ENCODE data around the gene CREG2.

Gene CREG2

GRCh38 chr2:101419096-101419663, 31.9 kb upstream of the CREG2 start:
- intact Hi-C loops (cut with micrococcal nuclease), result loop anchor here (1.0 kb wide), 1 partner anchor 412 kb away; no protein-coding TSS in a partner anchor
- Mint-ChIP-seq H3K36me3 (ENCODE audit: low read depth) (no peaks in the 10 kb centered on the region), H3K4me3 (no peak overlapping the region), H3K27me3 (no peaks in the 10 kb centered on the region), H3K9me3 (peaks cover 8% of the 10 kb centered on the region), H3K27ac (no peak overlapping the region), H3K4me1 (ENCODE audit: low read depth) (peaks cover 5% of the 10 kb centered on the region)

- H3K27ac Mint-ChIP-seq, result no peak overlapping the region
- H3K4me1 Mint-ChIP-seq (ENCODE audit: low read depth), result peaks cover 5% of the 10 kb centered on the region
- no peak overlapping the region for H3K4me3 Mint-ChIP-seq
- intact Hi-C loops (cut with micrococcal nuclease), result loop anchor here (1.0 kb wide), 1 partner anchor 413 kb away; no protein-coding TSS in a partner anchor
- H3K27me3 Mint-ChIP-seq, result no peaks in the 10 kb centered on the region
- peaks cover 8% of the 10 kb centered on the region for H3K9me3 Mint-ChIP-seq
- no peaks in the 10 kb centered on the region for H3K36me3 Mint-ChIP-seq (ENCODE audit: low read depth)
These were observed 31.3 kb upstream of the CREG2 start for GRCh38 chr2:101418460-101419095.

GRCh38 chr2:101416609-101417008, 29.3 kb upstream of the CREG2 start:
- H3K9me3 Mint-ChIP-seq, result peaks cover 8% of the 10 kb centered on the region
- H3K36me3 Mint-ChIP-seq (ENCODE audit: low read depth), result no peaks in the 10 kb centered on the region
- intact Hi-C loops (cut with micrococcal nuclease), result no loop called here
- no peak overlapping the region for H3K27ac Mint-ChIP-seq
- H3K27me3 Mint-ChIP-seq, result no peaks in the 10 kb centered on the region
- H3K4me3 Mint-ChIP-seq, result no peak overlapping the region
- peaks cover 5% of the 10 kb centered on the region for H3K4me1 Mint-ChIP-seq (ENCODE audit: low read depth)

- Mint-ChIP-seq H3K4me1 (ENCODE audit: low read depth) (peaks cover 5% of the 10 kb centered on the region), H3K27me3 (no peaks in the 10 kb centered on the region), H3K4me3 (no peak overlapping the region), H3K9me3 (peaks cover 8% of the 10 kb centered on the region), H3K27ac (no peak overlapping the region), H3K36me3 (ENCODE audit: low read depth) (no peaks in the 10 kb centered on the region)
- intact Hi-C loops (cut with micrococcal nuclease), result no loop called here
These were observed 28.6 kb upstream of the CREG2 start for GRCh38 chr2:101415884-101416283.

GRCh38 chr2:101415220-101415619, 27.9 kb upstream of the CREG2 start:
- H3K9me3 Mint-ChIP-seq, result peaks cover 8% of the 10 kb centered on the region
- no peaks in the 10 kb centered on the region for H3K36me3 Mint-ChIP-seq (ENCODE audit: low read depth)
- H3K4me1 Mint-ChIP-seq (ENCODE audit: low read depth), result no peaks in the 10 kb centered on the region
- intact Hi-C loops (cut with micrococcal nuclease), result no loop called here
- H3K27ac Mint-ChIP-seq, result no peak overlapping the region
- no peak overlapping the region for H3K4me3 Mint-ChIP-seq
- no peaks in the 10 kb centered on the region for H3K27me3 Mint-ChIP-seq

- H3K4me1 Mint-ChIP-seq (ENCODE audit: low read depth), result peaks cover 1% of the 10 kb centered on the region
- H3K4me3 Mint-ChIP-seq, result no peak overlapping the region
- no peak overlapping the region for H3K27ac Mint-ChIP-seq
- no peaks in the 10 kb centered on the region for H3K27me3 Mint-ChIP-seq
- peaks cover 8% of the 10 kb centered on the region for H3K9me3 Mint-ChIP-seq
- H3K36me3 Mint-ChIP-seq (ENCODE audit: low read depth), result no peaks in the 10 kb centered on the region
- intact Hi-C loops (cut with micrococcal nuclease), result no loop called here
These were observed 24.9 kb upstream of the CREG2 start for GRCh38 chr2:101412092-101412694.

- Mint-ChIP-seq H3K27me3 (no peaks in the 10 kb centered on the region), H3K4me1 (ENCODE audit: low read depth) (peaks cover 9% of the 10 kb centered on the region), H3K4me3 (no peak overlapping the region), H3K36me3 (ENCODE audit: low read depth) (no peaks in the 10 kb centered on the region), H3K27ac (no peak overlapping the region), H3K9me3 (peaks cover 8% of the 10 kb centered on the region)
- intact Hi-C loops (cut with micrococcal nuclease), result no loop called here
These were observed 23.4 kb upstream of the CREG2 start for GRCh38 chr2:101410746-101411145.

- Mint-ChIP-seq H3K9me3 (peaks cover 6% of the 10 kb centered on the region), H3K27me3 (no peaks in the 10 kb centered on the region), H3K4me1 (ENCODE audit: low read depth) (peaks cover 14% of the 10 kb centered on the region), H3K27ac (no peak overlapping the region), H3K4me3 (no peak overlapping the region), H3K36me3 (ENCODE audit: low read depth) (no peaks in the 10 kb centered on the region)
- intact Hi-C loops (cut with micrococcal nuclease), result no loop called here
These were observed 22.8 kb upstream of the CREG2 start for GRCh38 chr2:101410114-101410513.

GRCh38 chr2:101409699-101410098, 22.4 kb upstream of the CREG2 start:
- H3K27ac Mint-ChIP-seq, result no peak overlapping the region
- H3K36me3 Mint-ChIP-seq (ENCODE audit: low read depth), result no peaks in the 10 kb centered on the region
- H3K9me3 Mint-ChIP-seq, result peaks cover 2% of the 10 kb centered on the region
- intact Hi-C loops (cut with micrococcal nuclease), result no loop called here
- H3K4me1 Mint-ChIP-seq (ENCODE audit: low read depth), result peaks cover 15% of the 10 kb centered on the region
- no peak overlapping the region for H3K4me3 Mint-ChIP-seq
- no peaks in the 10 kb centered on the region for H3K27me3 Mint-ChIP-seq

GRCh38 chr2:101408925-101409324, 21.6 kb upstream of the CREG2 start:
- no peaks in the 10 kb centered on the region for H3K9me3 Mint-ChIP-seq
- no peaks in the 10 kb centered on the region for H3K27me3 Mint-ChIP-seq
- no peaks in the 10 kb centered on the region for H3K36me3 Mint-ChIP-seq (ENCODE audit: low read depth)
- no peak overlapping the region for H3K27ac Mint-ChIP-seq
- H3K4me1 Mint-ChIP-seq (ENCODE audit: low read depth), result peaks cover 15% of the 10 kb centered on the region
- no peak overlapping the region for H3K4me3 Mint-ChIP-seq
- intact Hi-C loops (cut with micrococcal nuclease), result no loop called here

- Mint-ChIP-seq H3K9me3 (no peaks in the 10 kb centered on the region), H3K36me3 (ENCODE audit: low read depth) (no peaks in the 10 kb centered on the region), H3K27me3 (peaks cover 5% of the 10 kb centered on the region), H3K27ac (no peak overlapping the region), H3K4me1 (ENCODE audit: low read depth) (peaks cover 29% of the 10 kb centered on the region), H3K4me3 (no peak overlapping the region)
- intact Hi-C loops (cut with micrococcal nuclease), result no loop called here
These were observed 18.1 kb upstream of the CREG2 start for GRCh38 chr2:101405351-101405899.

- Mint-ChIP-seq H3K4me1 (ENCODE audit: low read depth) (peaks cover 45% of the 10 kb centered on the region), H3K4me3 (no peak overlapping the region), H3K36me3 (ENCODE audit: low read depth) (no peaks in the 10 kb centered on the region), H3K27ac (no peak overlapping the region), H3K9me3 (no peaks in the 10 kb centered on the region), H3K27me3 (peaks cover 6% of the 10 kb centered on the region)
- intact Hi-C loops (cut with micrococcal nuclease), result no loop called here
These were observed 16.4 kb upstream of the CREG2 start for GRCh38 chr2:101403745-101404144.

GRCh38 chr2:101402630-101403029, 15.3 kb upstream of the CREG2 start:
- Mint-ChIP-seq H3K4me3 (no peak overlapping the region), H3K9me3 (no peaks in the 10 kb centered on the region), H3K27me3 (peaks cover 6% of the 10 kb centered on the region), H3K4me1 (ENCODE audit: low read depth) (peaks cover 52% of the 10 kb centered on the region), H3K36me3 (ENCODE audit: low read depth) (no peaks in the 10 kb centered on the region), H3K27ac (no peak overlapping the region)
- intact Hi-C loops (cut with micrococcal nuclease), result no loop called here

- Mint-ChIP-seq H3K27me3 (peaks cover 6% of the 10 kb centered on the region), H3K27ac (no peak overlapping the region), H3K4me1 (ENCODE audit: low read depth) (peaks cover 48% of the 10 kb centered on the region), H3K9me3 (no peaks in the 10 kb centered on the region), H3K36me3 (ENCODE audit: low read depth) (no peaks in the 10 kb centered on the region), H3K4me3 (no peak overlapping the region)
- intact Hi-C loops (cut with micrococcal nuclease), result no loop called here
These were observed 14.6 kb upstream of the CREG2 start for GRCh38 chr2:101401906-101402305.
